HepG2 (cell line): ENCODE data around the gene PTPRE. TPM values are rescaled to one million over a fixed set of nuclear protein-coding genes. Genes with fewer than 3 reads are reported as not detected.

Experiments used
- ATAC-seq: fragments of 200-7000 bp; cut with Tn5 transposase; 3 replicates; pipeline ENCODE4 v1.9.1; 2020; ENCODE audit warnings: mild to moderate bottlenecking, moderate library complexity
- BruUV-seq: library from RNA; stranded (reverse); fragments of 400-500 nt; replicated peaks from 2 replicates; lab custom pipeline; 2021; lab: Mats Ljungman, UMichigan
- CTCF ChIA-PET: fragments of 300-600 bp; formaldehyde crosslinking; extraction: SDS; loops from one replicate; lab custom pipeline; 2021; ENCODE audit warnings: low total read pairs, inconsistent platforms, low intra/inter-chr PET ratio; lab: Yijun Ruan, JAX
- POLR2A ChIA-PET: fragments of 350-600 bp; sonication (Branson Sonifier 250); formaldehyde crosslinking; loops from one replicate; lab custom pipeline; 2020; ENCODE audit warnings: antibody characterized with exemption, inconsistent platforms; lab: Yijun Ruan, JAX
- DNase-seq: peaks from one replicate; pipeline ENCODE4 v3.0.0-alpha.2; 2015; ENCODE audit warnings: low spot score
- FAIRE-seq: peaks from 3 replicates; lab custom pipeline; 2011; peaks lifted over from hg19 to GRCh38; lab: Jason Lieb, UNC
- H2AFZ ChIP-seq: one replicate; pipeline ENCODE4 v1.6.1; 2011; ENCODE audit warnings: low read length, inconsistent platforms
- H3K27ac ChIP-seq: fragments of 300-600 bp; 3 replicates; pipeline ENCODE4 v1.8.0; 2011; ENCODE audit warnings: mixed run types, mild to moderate bottlenecking, mixed read lengths, low read length, inconsistent platforms; ENCODE audit not compliant: insufficient read depth; ENCODE audit errors: extremely low read length
- H3K27me3 ChIP-seq, 2 experiments: fragments of 200-600 bp in 1 of 2; 2 replicates in 1 of 2; 3 replicates in 1 of 2; pipeline versions ENCODE4 v1.6.0 to v1.8.0; 2011; ENCODE audit warnings: low read length in 2 of 2, mild to moderate bottlenecking in 2 of 2, moderate library complexity in 2 of 2, inconsistent platforms in 1 of 2; ENCODE audit not compliant: insufficient read depth in 2 of 2, control insufficient read depth in 1 of 2
- H3K36me3 ChIP-seq, 2 experiments: fragments of 200-600 bp in 1 of 2; replicated peaks in 1 of 2; 2 replicates in 1 of 2; 3 replicates in 1 of 2; pipeline versions ENCODE4 v1.5.1 to v1.8.0; 2011; ENCODE audit warnings: low read length in 2 of 2, inconsistent platforms in 1 of 2; ENCODE audit not compliant: insufficient read depth in 2 of 2, control insufficient read depth in 1 of 2
- H3K4me1 ChIP-seq: 2 replicates; pipeline ENCODE4 v1.5.1; 2012; ENCODE audit warnings: low read length, inconsistent platforms; ENCODE audit not compliant: insufficient read depth
- H3K4me2 ChIP-seq: 2 replicates; pipeline ENCODE4 v1.6.0; 2011; ENCODE audit warnings: low read depth, low read length, inconsistent platforms
- H3K4me3 ChIP-seq, 3 experiments: fragments of 200-600 bp in 1 of 3; sonication (generic), shearing (Covaris generic) in 1 of 3; replicated peaks in 1 of 3; 2 replicates each; pipeline ENCODE4 v1.5.1; 2011 to 2016; ENCODE audit warnings: low read length in 3 of 3, inconsistent platforms in 2 of 3, low read depth in 2 of 3, mild to moderate bottlenecking in 2 of 3, control low read depth in 1 of 3, mixed read lengths in 1 of 3; ENCODE audit not compliant: insufficient read depth in 1 of 3
- H3K79me2 ChIP-seq: one replicate; pipeline ENCODE4 v1.6.1; 2011; ENCODE audit warnings: low read length, inconsistent platforms; ENCODE audit not compliant: insufficient read depth
- H3K9ac ChIP-seq: 2 replicates; pipeline ENCODE4 v1.6.0; 2011; ENCODE audit warnings: mild to moderate bottlenecking, low read depth, low read length, inconsistent platforms; ENCODE audit not compliant: insufficient read depth
- H3K9me3 ChIP-seq: 2 replicates; pipeline ENCODE4 v1.5.1; 2012; ENCODE audit warnings: mild to moderate bottlenecking, low read length
- H4K20me1 ChIP-seq: 2 replicates; pipeline ENCODE4 v1.6.0; 2011; ENCODE audit warnings: inconsistent platforms, mild to moderate bottlenecking, low read length, moderate library complexity; ENCODE audit not compliant: insufficient read depth
- ARNT2 ChIP-seq: sonication (generic); formaldehyde crosslinking; IDR thresholded peaks from 2 replicates; pipeline ENCODE4 v1.8.0; 2022; ENCODE audit warnings: mild to moderate bottlenecking, low read depth, missing genetic modification reagents, moderate library complexity
- DNMT3B ChIP-seq: conservative IDR thresholded peaks from 2 replicates; pipeline ENCODE4 v1.6.1; 2016; ENCODE audit warnings: missing biosample characterization, control low read depth
- FOXK2 ChIP-seq: fragments of 450-650 bp; IDR thresholded peaks from 2 replicates; pipeline ENCODE4 v1.6.1; 2016
- HNF4G ChIP-seq, 2 experiments: sonication (generic) in 1 of 2; formaldehyde crosslinking in 1 of 2; IDR thresholded peaks; 2 replicates each; pipeline versions ENCODE4 v1.4.0 to v1.6.1; 2011 to 2020; ENCODE audit warnings: borderline replicate concordance in 2 of 2, low read depth in 2 of 2, mild to moderate bottlenecking in 2 of 2, low read length in 1 of 2, missing genetic modification reagents in 1 of 2, moderate library complexity in 1 of 2
- IRX3 ChIP-seq: sonication (generic); formaldehyde crosslinking; IDR thresholded peaks from 2 replicates; pipeline ENCODE4 v1.8.1; 2023; ENCODE audit warnings: mild to moderate bottlenecking, low read depth, missing genetic modification reagents, borderline replicate concordance
- RBAK ChIP-seq: sonication (generic); formaldehyde crosslinking; IDR thresholded peaks from 2 replicates; pipeline ENCODE4 v1.5.1; 2020; ENCODE audit warnings: mild to moderate bottlenecking, missing genetic modification reagents
- SIX4 ChIP-seq: sonication (generic); formaldehyde crosslinking; IDR thresholded peaks from 2 replicates; pipeline ENCODE4 v1.4.0; 2020; ENCODE audit warnings: missing genetic modification reagents
- ZNF138 ChIP-seq: sonication (generic); formaldehyde crosslinking; IDR thresholded peaks from 2 replicates; pipeline ENCODE4 v1.5.0; 2020; ENCODE audit warnings: mild to moderate bottlenecking, low read depth, missing genetic modification reagents
- ZNF225 ChIP-seq: sonication (generic); formaldehyde crosslinking; IDR thresholded peaks from 2 replicates; pipeline ENCODE4 v1.4.0; 2020; ENCODE audit warnings: mild to moderate bottlenecking, missing genetic modification reagents
- ZNF333 ChIP-seq: sonication (generic); formaldehyde crosslinking; IDR thresholded peaks from 2 replicates; pipeline ENCODE4 v1.4.0; 2020; ENCODE audit warnings: mild to moderate bottlenecking, missing genetic modification reagents, borderline replicate concordance
- ZNF616 ChIP-seq: sonication (generic); formaldehyde crosslinking; IDR thresholded peaks from 2 replicates; pipeline ENCODE4 v1.5.0; 2020; ENCODE audit warnings: low read depth, mild to moderate bottlenecking, missing genetic modification reagents
- ZNF619 ChIP-seq: sonication (generic); formaldehyde crosslinking; IDR thresholded peaks from 2 replicates; pipeline ENCODE4 v1.4.0; 2020; ENCODE audit warnings: mild to moderate bottlenecking, missing genetic modification reagents
- WGBS: methylation state at CpG from one replicate; pipeline ENCODE4 v1.1.6; 2017; ENCODE audit warnings: low lambda C conversion rate; 5-methylcytosine and 5-hydroxymethylcytosine counted together
- in situ Hi-C: cut with HindIII; loops from 2 replicates; pipeline ENCODE4 v1.10.0; 2017; ENCODE audit warnings: low pct_unique_long_range_greater_than_20kb; ENCODE audit not compliant: extremely low pct_ligation_motif_present
- intact Hi-C: fragments of 100-400 bp; cut with micrococcal nuclease; formaldehyde crosslinking; loops from one replicate; pipeline ENCODE4 v1.10.0; 2022; ENCODE audit not compliant: unreplicated experiment
- polyA plus RNA-seq, 8 experiments: library from polyadenylated mRNA; depleted of rRNA in 3 of 8; stranded (reverse) in 7 of 8; unstranded in 1 of 8; fragments of >200 nt; fragmentation: Illumina TruSeq in 4 of 8; extraction: Trizol in 4 of 8; gene quantifications; 2 replicates each; pipeline versions ENCODE4 v1.2.1 to v1.2.3, GENCODE V29; 2011 to 2016; ENCODE audit warnings: low read depth in 4 of 8, missing spikeins in 1 of 8, mixed read lengths in 1 of 8; ENCODE audit not compliant: insufficient read depth in 1 of 8
- total RNA-seq, 5 experiments: library from RNA; depleted of rRNA; stranded (reverse); fragments of >200 nt; fragmentation: Illumina TruSeq; extraction: Trizol; gene quantifications; 2 replicates each; pipeline ENCODE4 v1.2.3, GENCODE V29; 2016; ENCODE audit warnings: low read depth in 1 of 5
- TF ChIP-seq, protein P1 (sequence below): sonication (generic); formaldehyde crosslinking; conservative IDR thresholded peaks from 2 replicates; pipeline ENCODE4 v1.4.0; 2020; ENCODE audit warnings: missing genetic modification reagents
- TF ChIP-seq, protein P2 (sequence below): IDR thresholded peaks from 2 replicates; pipeline ENCODE4 v1.6.1; 2012; ENCODE audit warnings: low read depth, low read length, improper control_type of control experiment

Gene PTPRE
- total and polyA plus RNA-seq, 2 of the 13 experiments (the other 11 are each of a cell fraction or from before 2014, with no cell fraction given) = 0.01 to 0.02 TPM

DNA sequence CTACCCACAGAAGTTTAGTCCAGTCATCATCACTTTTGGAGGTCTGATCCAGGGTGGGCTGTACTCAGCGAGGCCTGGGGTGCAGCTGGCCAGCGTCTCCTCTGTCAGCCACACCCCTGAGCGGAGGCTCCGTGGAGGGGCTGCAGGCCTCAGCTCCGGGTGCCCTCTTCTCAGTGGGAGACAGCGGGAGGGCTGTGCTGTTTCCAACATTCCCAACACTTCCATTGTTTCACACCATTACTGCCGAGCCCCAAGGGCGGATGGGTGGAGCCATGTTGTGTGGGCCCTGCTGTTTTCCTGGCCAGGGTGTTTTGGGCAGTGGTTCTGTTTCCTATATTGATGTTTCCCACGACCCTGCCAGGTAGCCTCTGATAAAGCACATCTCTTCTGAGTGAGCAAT is 124.3 kb downstream of the PTPRE start (continued):
- TF ChIP-seq ZNF333 (CRISPR knock-in tag) (no peak), ZNF138 (CRISPR knock-in tag) (no peak), IRX3 (CRISPR knock-in tag) (no peak), ZNF619 (CRISPR knock-in tag) (no peak)
- TF ChIP-seq, protein P1, sequence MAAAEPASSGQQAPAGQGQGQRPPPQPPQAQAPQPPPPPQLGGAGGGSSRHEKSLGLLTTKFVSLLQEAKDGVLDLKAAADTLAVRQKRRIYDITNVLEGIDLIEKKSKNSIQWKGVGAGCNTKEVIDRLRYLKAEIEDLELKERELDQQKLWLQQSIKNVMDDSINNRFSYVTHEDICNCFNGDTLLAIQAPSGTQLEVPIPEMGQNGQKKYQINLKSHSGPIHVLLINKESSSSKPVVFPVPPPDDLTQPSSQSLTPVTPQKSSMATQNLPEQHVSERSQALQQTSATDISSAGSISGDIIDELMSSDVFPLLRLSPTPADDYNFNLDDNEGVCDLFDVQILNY (CRISPR knock-in tag) = no peak

DNA sequence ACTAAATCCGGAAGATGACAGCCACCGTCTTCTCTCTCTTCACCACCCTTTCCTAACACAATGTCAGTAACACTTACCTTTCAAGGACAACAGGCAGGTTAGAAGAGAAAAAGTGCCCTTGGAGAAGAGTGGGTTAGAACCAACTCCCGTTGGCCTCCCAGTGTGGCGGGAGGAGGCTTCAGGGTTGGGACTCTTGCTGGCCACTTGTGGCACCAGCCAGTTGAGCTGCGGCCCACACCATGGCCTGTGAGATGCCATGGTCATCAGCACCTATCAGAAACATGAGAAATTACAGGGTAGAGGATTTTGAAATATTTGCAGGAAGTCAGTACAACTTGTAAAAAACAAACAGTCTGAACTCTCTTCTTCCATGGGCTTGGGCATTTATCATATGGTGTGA is 125.6 kb downstream of the PTPRE start:
- no peak overlapping the region for H3K9ac ChIP-seq
- ATAC-seq = no peak
- no peak overlapping the region for H3K4me2 ChIP-seq
- H3K36me3 ChIP-seq = no peaks in the 10 kb centered on the region
- CTCF ChIA-PET = no interaction called here
- no peak overlapping the region for H3K4me3 ChIP-seq
- no peak for FAIRE-seq
- intact Hi-C loops = no loop called here
- DNase-seq = no peak
- H3K27ac ChIP-seq = no peak overlapping the region
- BruUV-seq = no TSS peak
- TF ChIP-seq ZNF225 (CRISPR knock-in tag) (no peak), HNF4G (IDR thresholded peaks at IDR 0.05; ENCODE audit: borderline replicate concordance, low read depth, low read length) (no peak), HNF4G (CRISPR knock-in tag; IDR thresholded peaks at IDR 0.05; ENCODE audit: borderline replicate concordance, low read depth) (no peak), RBAK (CRISPR knock-in tag) (no peak), DNMT3B (CRISPR knock-in tag) (no peak), SIX4 (CRISPR knock-in tag) (no peak), FOXK2 (no peak), ZNF616 (CRISPR knock-in tag) (no peak), ARNT2 (no peak)
- TF ChIP-seq, protein P2, sequence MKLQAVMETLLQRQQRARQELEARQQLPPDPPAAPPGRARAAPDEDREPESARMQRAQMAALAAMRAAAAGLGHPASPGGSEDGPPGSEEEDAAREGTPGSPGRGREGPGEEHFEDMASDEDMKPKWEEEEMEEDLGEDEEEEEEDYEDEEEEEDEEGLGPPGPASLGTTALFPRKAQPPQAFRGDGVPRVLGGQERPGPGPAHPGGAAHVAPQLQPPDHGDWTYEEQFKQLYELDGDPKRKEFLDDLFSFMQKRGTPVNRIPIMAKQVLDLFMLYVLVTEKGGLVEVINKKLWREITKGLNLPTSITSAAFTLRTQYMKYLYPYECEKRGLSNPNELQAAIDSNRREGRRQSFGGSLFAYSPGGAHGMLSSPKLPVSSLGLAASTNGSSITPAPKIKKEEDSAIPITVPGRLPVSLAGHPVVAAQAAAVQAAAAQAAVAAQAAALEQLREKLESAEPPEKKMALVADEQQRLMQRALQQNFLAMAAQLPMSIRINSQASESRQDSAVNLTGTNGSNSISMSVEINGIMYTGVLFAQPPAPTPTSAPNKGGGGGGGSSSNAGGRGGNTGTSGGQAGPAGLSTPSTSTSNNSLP = no peak
- POLR2A ChIA-PET = no interaction called here
- H2AFZ ChIP-seq = no peak overlapping the region
- in situ Hi-C loops = no loop called here
- peaks cover 7 to 36% of the 10 kb centered on the region in 2 experiments; a peak in 4 of 5 replicates for H3K27me3 ChIP-seq
- no peaks in the 10 kb centered on the region for H3K9me3 ChIP-seq
- H4K20me1 ChIP-seq = no peaks in the 10 kb centered on the region
- no peaks in the 10 kb centered on the region for H3K4me1 ChIP-seq
- WGBS = 26% methylated on average over 5 of the region's 5 CpGs
- no peaks in the 10 kb centered on the region for H3K79me2 ChIP-seq
